SK-N-SH (cell line): ENCODE data around the gene KMT2A.
"Not testable (repeated sequence)": the region's sequence is repeated elsewhere in the genome, so short reads cannot be mapped to it uniquely, and the experiment has no call there.

Source experiments
- EP300 ChIP-seq, 2 experiments: IDR thresholded peaks; 2 replicates each; pipeline versions ENCODE4 v1.4.0 to v1.6.1; 2012; ENCODE audit warnings: borderline replicate concordance in 1 of 2, low read depth in 1 of 2, low read length in 1 of 2
- FOXM1 ChIP-seq: IDR thresholded peaks from 2 replicates; pipeline ENCODE4 v1.4.0; 2012; ENCODE audit warnings: low read depth, mild to moderate bottlenecking
- GABPA ChIP-seq: IDR thresholded peaks from 2 replicates; pipeline ENCODE4 v1.4.0; 2012; ENCODE audit warnings: low read depth, mild to moderate bottlenecking
- GATA2 ChIP-seq: sonication (generic); formaldehyde crosslinking; IDR thresholded peaks from 2 replicates; pipeline ENCODE4 v1.5.0; 2020; ENCODE audit warnings: mild to moderate bottlenecking, missing genetic modification reagents
- JUND ChIP-seq: IDR thresholded peaks from 2 replicates; pipeline ENCODE4 v1.4.0; 2012
- RAD21 ChIP-seq: IDR thresholded peaks from 2 replicates; pipeline ENCODE4 v1.6.1; 2012; ENCODE audit warnings: mild to moderate bottlenecking, low read length
- SMC3 ChIP-seq: IDR thresholded peaks from 2 replicates; pipeline ENCODE4 v1.6.1; 2012; ENCODE audit warnings: low read depth, low read length, improper control_type of control experiment
- YY1 ChIP-seq: IDR thresholded peaks from 2 replicates; pipeline ENCODE4 v1.4.0; 2012; ENCODE audit warnings: low read depth, mild to moderate bottlenecking
- TF ChIP-seq, protein P1 (sequence below): fragments of 200-600 bp; sonication (generic); IDR thresholded peaks from 2 replicates; pipeline ENCODE4 v1.6.1; 2017; ENCODE audit warnings: antibody characterized with exemption, mild to moderate bottlenecking, moderate library complexity
- TF ChIP-seq, protein P2 (sequence below): IDR thresholded peaks from 2 replicates; pipeline ENCODE4 v1.6.1; 2012; ENCODE audit warnings: mild to moderate bottlenecking, low read depth, low read length, moderate library complexity

DNA sequence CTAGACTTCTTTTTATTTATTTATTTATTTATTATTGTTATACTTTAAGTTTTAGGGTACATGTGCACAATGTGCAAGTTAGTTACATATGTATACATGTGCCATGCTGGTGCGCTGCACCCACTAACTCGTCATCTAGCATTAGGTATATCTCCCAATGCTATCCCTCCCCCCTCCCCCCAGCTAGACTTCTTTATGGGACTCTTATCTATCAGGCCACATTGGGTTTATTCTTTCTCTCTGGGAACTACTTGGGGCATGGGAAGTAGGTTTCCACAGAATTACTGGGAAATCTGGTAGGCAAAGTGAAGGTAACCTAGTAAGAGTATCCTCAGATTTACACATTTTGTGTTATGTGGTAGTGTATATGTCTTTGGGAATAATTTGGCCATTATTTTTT, 32.7 kb downstream of the KMT2A start:
- TF ChIP-seq EP300 (IDR thresholded peaks at IDR 0.05; ENCODE audit: borderline replicate concordance in 1 of 2, low read depth in 1 of 2, low read length in 1 of 2); RAD21; YY1; GATA2 (CRISPR knock-in tag); SMC3; FOXM1; GABPA; JUND: not testable (repeated sequence)
- TF ChIP-seq, protein P1, sequence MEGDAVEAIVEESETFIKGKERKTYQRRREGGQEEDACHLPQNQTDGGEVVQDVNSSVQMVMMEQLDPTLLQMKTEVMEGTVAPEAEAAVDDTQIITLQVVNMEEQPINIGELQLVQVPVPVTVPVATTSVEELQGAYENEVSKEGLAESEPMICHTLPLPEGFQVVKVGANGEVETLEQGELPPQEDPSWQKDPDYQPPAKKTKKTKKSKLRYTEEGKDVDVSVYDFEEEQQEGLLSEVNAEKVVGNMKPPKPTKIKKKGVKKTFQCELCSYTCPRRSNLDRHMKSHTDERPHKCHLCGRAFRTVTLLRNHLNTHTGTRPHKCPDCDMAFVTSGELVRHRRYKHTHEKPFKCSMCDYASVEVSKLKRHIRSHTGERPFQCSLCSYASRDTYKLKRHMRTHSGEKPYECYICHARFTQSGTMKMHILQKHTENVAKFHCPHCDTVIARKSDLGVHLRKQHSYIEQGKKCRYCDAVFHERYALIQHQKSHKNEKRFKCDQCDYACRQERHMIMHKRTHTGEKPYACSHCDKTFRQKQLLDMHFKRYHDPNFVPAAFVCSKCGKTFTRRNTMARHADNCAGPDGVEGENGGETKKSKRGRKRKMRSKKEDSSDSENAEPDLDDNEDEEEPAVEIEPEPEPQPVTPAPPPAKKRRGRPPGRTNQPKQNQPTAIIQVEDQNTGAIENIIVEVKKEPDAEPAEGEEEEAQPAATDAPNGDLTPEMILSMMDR: not testable (repeated sequence)
- TF ChIP-seq, protein P2, sequence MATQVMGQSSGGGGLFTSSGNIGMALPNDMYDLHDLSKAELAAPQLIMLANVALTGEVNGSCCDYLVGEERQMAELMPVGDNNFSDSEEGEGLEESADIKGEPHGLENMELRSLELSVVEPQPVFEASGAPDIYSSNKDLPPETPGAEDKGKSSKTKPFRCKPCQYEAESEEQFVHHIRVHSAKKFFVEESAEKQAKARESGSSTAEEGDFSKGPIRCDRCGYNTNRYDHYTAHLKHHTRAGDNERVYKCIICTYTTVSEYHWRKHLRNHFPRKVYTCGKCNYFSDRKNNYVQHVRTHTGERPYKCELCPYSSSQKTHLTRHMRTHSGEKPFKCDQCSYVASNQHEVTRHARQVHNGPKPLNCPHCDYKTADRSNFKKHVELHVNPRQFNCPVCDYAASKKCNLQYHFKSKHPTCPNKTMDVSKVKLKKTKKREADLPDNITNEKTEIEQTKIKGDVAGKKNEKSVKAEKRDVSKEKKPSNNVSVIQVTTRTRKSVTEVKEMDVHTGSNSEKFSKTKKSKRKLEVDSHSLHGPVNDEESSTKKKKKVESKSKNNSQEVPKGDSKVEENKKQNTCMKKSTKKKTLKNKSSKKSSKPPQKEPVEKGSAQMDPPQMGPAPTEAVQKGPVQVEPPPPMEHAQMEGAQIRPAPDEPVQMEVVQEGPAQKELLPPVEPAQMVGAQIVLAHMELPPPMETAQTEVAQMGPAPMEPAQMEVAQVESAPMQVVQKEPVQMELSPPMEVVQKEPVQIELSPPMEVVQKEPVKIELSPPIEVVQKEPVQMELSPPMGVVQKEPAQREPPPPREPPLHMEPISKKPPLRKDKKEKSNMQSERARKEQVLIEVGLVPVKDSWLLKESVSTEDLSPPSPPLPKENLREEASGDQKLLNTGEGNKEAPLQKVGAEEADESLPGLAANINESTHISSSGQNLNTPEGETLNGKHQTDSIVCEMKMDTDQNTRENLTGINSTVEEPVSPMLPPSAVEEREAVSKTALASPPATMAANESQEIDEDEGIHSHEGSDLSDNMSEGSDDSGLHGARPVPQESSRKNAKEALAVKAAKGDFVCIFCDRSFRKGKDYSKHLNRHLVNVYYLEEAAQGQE: not testable (repeated sequence)
